T-helper 2 cell treated with Interferon-gamma antibody and Interleukin-4, amounts not matched to agents 5 μg/mL and 100 μg/mL, for 36 hours (primary cell): ENCODE data around the gene RBMS1.
"Not testable (repeated sequence)": the region's sequence is repeated elsewhere in the genome, so short reads cannot be mapped to it uniquely, and the experiment has no call there.

ENCODE experiments used
- DNase-seq: peaks from one replicate; pipeline ENCODE4 v3.0.0; 2021; ENCODE audit warnings: low spot score
- H3K27ac Mint-ChIP-seq: one replicate; pipeline ENCODE4 v1.8.0; 2021; ENCODE audit warnings: mild to moderate bottlenecking, mixed read lengths
- H3K27me3 Mint-ChIP-seq: one replicate; pipeline ENCODE4 v1.8.0; 2021; ENCODE audit warnings: low read depth, mixed read lengths
- H3K36me3 Mint-ChIP-seq: one replicate; pipeline ENCODE4 v1.8.0; 2021; ENCODE audit warnings: low read depth, mixed read lengths
- H3K4me1 Mint-ChIP-seq: one replicate; pipeline ENCODE4 v1.8.0; 2021; ENCODE audit warnings: low read depth, mixed read lengths
- H3K4me3 Mint-ChIP-seq: one replicate; pipeline ENCODE4 v1.8.0; 2022; ENCODE audit warnings: mild to moderate bottlenecking, moderate library complexity, mixed read lengths
- H3K9me3 Mint-ChIP-seq: one replicate; pipeline ENCODE4 v1.8.0; 2021; ENCODE audit warnings: mixed read lengths

The RBMS1 gene

DNA sequence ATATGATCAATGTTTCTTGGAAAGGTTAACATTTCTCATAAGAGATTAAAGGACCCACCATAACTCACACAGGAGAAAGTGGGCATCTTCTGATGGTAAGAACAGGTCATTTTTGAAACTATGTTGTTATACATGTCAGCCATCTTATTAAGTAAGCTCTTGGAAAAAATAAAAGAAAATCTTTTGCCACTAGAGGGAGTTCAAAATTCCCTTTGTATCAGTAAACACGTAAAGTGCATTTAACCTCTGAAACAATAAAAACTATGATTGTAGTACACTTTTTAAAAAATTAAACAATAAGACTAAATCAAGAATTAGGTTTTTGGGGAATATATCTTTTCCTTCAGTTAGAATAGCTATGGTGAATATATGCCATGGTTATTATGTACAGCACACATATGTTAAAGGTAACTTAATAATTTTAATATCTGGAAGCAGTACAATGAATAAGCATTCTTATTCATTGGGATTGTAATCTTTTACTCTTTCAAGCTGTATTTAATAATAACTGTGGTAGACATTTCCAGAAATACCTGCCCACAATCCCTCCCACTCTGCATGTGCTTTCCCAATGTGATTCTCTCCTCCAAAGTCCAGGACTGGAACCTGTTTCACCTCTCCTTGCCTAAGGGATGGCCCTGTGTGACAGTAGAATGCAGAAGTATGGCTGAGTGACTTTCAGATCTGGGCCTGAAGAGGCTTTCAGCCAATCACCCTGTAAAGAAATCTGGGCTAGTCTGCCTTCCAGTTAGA lies 64.2 kb downstream of the RBMS1 start:
- H3K4me3 Mint-ChIP-seq, result no peak overlapping the region
- no peak overlapping the region for H3K27ac Mint-ChIP-seq
- DNase-seq, result no peak
- peaks cover 29% of the 10 kb centered on the region for H3K36me3 Mint-ChIP-seq
- peaks cover 12% of the 10 kb centered on the region for H3K9me3 Mint-ChIP-seq
- H3K4me1 Mint-ChIP-seq, result peaks cover 53% of the 10 kb centered on the region
- no peaks in the 10 kb centered on the region for H3K27me3 Mint-ChIP-seq

DNA sequence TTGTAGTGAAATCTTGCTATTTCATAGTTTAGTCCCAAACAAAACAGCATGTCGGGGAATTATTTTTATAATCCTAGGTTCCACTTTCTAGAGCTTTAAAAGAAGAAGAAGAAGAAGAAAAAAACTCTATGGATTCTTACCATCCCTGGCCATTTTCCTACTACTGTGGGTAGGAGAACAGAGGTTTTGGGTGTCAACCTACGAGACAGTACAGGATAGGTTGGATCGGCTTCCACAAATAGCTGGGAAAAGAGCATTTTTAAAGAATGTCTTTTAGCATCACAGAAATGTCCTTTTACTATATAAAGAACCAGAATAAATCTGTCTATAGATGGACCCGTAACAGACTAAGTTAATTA lies 65.2 kb downstream of the RBMS1 start:
- H3K27me3 Mint-ChIP-seq, result no peaks in the 10 kb centered on the region
- H3K4me3 Mint-ChIP-seq, result peak overlapping the region; percentile 81
- DNase-seq, result no peak

DNA sequence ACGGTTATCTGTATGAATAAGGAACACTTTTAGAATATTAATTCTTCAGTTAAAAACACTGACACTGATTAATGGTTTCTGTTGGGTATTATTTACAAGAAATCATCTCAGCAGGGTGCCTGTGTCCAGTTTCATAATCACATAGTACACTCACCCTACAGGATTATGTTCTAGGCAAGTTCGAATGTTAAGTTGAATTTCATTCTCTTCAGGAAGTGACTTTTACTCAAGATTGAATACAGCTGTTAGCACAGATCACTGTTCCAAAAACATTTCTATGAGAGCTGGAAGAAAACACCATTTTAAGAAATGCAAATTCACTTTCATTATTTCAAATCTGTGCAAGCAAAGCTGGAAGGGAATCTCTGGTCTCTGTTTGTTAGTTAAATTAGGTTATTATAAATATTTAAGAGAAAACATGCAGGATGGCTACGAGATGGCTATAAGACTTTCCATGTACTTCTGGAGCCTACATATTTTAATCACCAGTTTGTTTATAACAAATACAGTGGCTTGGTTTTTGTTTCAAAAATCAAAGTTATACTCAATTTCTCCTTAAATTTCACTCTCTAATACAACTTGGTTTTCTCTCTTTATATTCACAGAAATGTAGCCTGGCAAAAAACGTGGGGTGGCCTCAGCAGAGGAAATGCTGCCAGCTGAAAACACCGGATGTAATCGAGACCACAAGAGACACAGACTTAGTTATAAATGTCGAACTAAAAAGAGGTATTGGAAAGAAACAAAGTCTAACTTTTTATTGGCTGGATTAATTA lies 65.8 kb downstream of the RBMS1 start:
- Mint-ChIP-seq H3K9me3 (peaks cover 16% of the 10 kb centered on the region), H3K4me1 (peaks cover 52% of the 10 kb centered on the region), H3K36me3 (peaks cover 36% of the 10 kb centered on the region), H3K27ac (peak overlapping the region; percentile 75), H3K27me3 (no peaks in the 10 kb centered on the region), H3K4me3 (peak overlapping the region; percentile 81)
- no peak for DNase-seq

More for the DNA sequence above, 65.2 kb downstream of the RBMS1 start:
- H3K4me1 Mint-ChIP-seq, result peaks cover 51% of the 10 kb centered on the region
- H3K9me3 Mint-ChIP-seq, result peaks cover 15% of the 10 kb centered on the region
- H3K27ac Mint-ChIP-seq, result peak overlapping the region; percentile 75
- peaks cover 32% of the 10 kb centered on the region for H3K36me3 Mint-ChIP-seq

DNA sequence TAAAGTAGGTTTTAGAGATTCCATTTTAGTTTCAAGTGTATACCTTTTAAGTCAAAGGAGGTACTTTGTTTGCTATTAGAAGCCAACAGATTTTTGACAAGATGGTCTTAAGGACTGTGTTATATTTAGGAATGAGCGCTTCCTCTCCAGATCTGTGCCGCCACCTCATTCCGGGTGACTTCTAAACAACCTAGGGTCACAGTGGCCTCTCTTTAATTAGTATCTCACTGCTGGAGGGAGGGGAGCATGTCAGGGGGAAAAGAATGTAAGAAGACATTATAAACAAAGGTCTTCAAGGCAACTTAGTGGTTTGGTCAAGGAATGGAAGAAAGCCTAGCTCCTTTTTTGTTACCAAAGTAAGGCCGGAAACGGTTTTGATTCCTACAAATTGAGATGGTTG lies 67.0 kb downstream of the RBMS1 start:
- Mint-ChIP-seq H3K27ac (peak overlapping the region; percentile 34), H3K9me3 (peaks cover 16% of the 10 kb centered on the region), H3K27me3 (no peaks in the 10 kb centered on the region), H3K4me1 (peaks cover 56% of the 10 kb centered on the region), H3K4me3 (peak overlapping the region; percentile 41), H3K36me3 (peaks cover 40% of the 10 kb centered on the region)
- no peak for DNase-seq

DNA sequence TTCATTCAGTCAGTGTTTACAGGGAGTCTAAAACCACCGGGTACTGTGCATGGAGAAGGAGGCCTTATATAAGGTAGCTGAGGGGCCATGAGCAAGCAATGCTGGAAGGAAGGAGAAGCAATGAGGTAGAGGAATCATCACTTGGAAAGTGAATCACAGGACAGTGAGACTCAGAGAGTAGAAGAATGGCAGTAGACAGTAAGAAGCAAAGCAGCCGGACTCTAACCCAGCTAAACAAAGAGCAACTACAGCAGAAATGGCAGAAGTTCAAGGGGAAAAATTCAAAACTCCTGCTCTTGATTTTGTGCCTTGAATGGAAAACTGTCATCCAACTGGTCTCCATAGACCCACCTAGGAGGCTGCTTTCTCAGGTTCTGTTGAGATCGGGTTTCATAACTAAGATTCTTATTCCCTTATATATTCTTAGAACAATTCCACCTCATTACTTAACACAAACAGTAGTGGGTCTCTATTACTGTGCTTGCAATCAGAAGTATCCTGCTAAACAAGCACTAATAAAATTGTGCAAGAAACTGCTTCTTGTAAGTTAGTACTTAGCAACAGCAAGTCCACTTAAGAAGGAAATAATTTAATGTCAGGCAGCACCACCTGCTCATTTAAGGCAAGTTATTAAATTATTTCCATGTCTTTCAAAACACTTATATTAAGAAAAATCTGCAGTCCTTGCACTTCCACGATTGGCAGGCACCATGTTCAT lies 68.0 kb downstream of the RBMS1 start:
- Mint-ChIP-seq H3K27me3 (no peaks in the 10 kb centered on the region), H3K4me3 (no peak overlapping the region), H3K9me3 (peaks cover 13% of the 10 kb centered on the region), H3K27ac (no peak overlapping the region), H3K36me3 (peaks cover 38% of the 10 kb centered on the region), H3K4me1 (peaks cover 59% of the 10 kb centered on the region)
- no peak for DNase-seq

DNA sequence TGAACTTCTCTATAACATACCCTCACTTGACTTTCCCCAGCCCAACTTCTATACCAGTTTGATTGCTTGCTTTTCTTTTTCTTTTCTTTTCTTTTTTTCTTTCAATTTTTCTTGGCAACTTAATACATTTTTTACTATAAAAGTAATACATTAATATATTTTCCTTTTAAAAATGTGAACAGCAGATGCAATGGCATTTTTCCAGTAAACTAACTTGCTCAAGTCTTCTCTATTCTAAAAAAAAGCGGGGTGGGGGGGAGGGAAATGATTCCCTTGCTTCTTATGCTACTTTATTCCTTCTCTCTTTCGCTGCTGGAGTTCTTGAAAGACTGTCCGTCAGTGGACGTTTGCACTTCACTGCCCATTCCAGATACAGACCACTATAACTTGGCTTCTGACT lies 70.5 kb downstream of the RBMS1 start:
- no peak for DNase-seq
- Mint-ChIP-seq H3K9me3 (peaks cover 4% of the 10 kb centered on the region), H3K36me3 (peaks cover 34% of the 10 kb centered on the region), H3K4me3 (peak overlapping the region; percentile 40), H3K4me1 (peaks cover 64% of the 10 kb centered on the region), H3K27ac (no peak overlapping the region), H3K27me3 (no peaks in the 10 kb centered on the region)

DNA sequence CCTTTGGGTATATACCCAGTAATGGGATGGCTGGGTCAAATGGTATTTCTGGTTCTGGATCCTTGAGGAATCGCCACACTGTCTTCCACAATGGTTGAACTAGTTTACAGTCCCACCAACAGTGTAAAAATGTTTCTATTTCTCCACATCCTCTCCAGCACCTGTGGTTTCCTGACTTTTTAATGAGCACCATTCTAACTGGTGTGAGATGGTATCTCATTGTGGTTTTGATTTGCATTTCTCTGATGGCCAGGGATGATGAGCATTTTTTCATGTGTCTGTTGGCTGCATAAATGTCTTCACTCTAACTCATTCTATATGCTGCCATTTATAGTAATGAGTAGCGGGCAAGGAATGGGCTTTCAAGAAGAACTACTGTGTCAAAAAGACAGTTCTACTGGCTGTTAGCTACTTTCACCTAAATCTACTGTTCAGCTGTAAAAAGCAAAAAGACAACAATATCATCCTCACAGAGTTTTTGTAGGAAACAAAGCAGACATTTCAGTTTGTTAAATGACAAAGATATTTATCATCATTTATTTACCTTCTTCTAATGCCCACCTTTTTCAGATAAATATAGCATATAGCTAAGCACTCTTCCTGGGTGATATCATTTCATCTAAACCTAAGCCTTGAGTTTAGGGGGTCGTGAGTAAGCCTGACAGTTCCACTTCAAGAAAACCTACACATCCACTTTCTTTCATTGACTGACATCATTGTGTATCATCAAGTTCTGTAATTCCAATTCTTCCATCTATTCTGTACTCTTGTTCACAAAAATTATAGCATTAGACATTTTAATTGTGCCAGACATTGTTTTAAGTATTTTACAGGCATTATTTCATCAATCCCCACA lies 71.7 kb downstream of the RBMS1 start:
- Mint-ChIP-seq H3K27ac (peak overlapping the region; percentile 51), H3K36me3 (peaks cover 34% of the 10 kb centered on the region), H3K4me1 (peaks cover 67% of the 10 kb centered on the region), H3K4me3 (peak overlapping the region; percentile 50)
- DNase-seq, H3K27me3 Mint-ChIP-seq, H3K9me3 Mint-ChIP-seq: not testable (repeated sequence)

DNA sequence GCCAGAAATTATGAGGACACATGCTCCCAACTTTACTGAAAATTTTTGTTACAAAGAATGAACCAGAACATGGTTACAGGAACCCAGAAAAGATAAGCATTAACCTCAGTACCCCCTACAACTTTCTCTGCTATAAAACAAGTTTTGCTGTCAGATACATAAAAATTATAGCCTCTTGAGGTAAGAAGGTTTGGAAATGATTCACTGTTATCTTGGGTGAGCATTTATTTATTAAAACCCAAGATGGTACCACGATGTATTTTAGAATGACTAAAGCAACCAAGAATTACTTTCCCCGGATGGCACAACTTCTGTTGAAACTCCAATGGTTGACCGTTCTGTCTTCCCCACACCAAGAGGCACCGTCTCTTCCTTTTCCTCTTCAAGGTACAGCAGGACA lies 72.9 kb downstream of the RBMS1 start:
- Mint-ChIP-seq H3K27ac (no peak overlapping the region), H3K36me3 (peaks cover 30% of the 10 kb centered on the region), H3K9me3 (peaks cover 4% of the 10 kb centered on the region), H3K4me1 (peaks cover 66% of the 10 kb centered on the region), H3K4me3 (peak overlapping the region; percentile 13), H3K27me3 (no peaks in the 10 kb centered on the region)
- no peak for DNase-seq

DNA sequence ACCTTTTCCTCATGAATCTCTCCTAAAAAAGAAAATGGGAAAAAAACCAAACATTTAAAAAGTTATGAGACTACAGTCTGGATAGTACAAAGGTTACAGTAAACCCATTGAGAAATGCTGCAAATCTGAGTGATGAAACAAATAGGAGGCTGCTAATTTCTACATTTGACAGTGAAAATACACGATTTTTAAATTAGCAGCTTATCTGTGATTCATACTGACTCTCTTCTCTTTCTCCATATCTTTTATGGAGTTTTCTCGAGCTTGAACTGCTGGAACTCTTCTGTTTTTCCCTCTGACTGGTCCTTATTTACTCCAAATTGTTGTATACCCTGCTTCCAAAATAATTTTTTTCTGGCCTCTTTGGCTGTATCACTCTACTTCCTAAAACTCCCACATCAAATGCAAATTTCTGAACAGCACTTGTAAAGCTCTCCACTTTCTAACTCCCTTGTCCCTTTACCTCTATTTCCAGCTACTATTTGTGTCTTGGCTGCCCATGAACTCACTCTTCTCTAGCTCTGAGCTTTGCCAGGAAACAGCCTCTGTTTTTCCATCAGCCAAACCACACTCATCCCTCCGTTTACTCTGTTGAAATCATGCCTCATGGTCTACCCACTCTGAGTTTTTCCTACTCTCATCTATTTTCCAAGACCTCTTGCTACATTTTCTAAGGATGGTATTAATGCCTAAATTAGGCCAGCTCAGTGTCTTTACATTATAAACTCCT lies 73.7 kb downstream of the RBMS1 start:
- peaks cover 63% of the 10 kb centered on the region for H3K4me1 Mint-ChIP-seq
- H3K9me3 Mint-ChIP-seq, result peaks cover 4% of the 10 kb centered on the region
- H3K36me3 Mint-ChIP-seq, result peaks cover 27% of the 10 kb centered on the region
- H3K27ac Mint-ChIP-seq, result peak overlapping the region; percentile 2
- DNase-seq, result no peak
- H3K27me3 Mint-ChIP-seq, result no peaks in the 10 kb centered on the region
- peak overlapping the region; percentile 13 for H3K4me3 Mint-ChIP-seq

DNA sequence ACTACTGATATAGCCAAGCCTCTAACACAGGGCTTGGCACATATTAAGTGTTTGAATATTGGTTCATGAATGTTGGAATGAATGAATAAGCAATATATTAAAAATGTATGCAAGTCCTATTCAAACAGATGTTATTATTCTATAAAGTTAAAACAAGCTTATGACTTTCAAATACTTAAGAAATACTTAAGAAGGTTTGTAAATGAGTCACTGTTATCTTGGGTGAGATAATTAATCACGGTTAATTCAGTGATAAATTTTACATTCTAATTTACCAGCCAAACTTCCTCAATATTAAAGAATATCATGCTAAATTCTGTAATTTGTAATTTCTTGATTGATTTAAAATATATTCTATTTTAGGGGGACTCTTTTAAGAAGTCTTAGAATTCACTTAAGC lies 74.8 kb downstream of the RBMS1 start:
- Mint-ChIP-seq H3K27me3 (no peaks in the 10 kb centered on the region), H3K4me1 (peaks cover 65% of the 10 kb centered on the region), H3K9me3 (peaks cover 4% of the 10 kb centered on the region), H3K36me3 (peaks cover 27% of the 10 kb centered on the region), H3K27ac (no peak overlapping the region), H3K4me3 (peak overlapping the region; percentile 50)
- DNase-seq, result no peak

DNA sequence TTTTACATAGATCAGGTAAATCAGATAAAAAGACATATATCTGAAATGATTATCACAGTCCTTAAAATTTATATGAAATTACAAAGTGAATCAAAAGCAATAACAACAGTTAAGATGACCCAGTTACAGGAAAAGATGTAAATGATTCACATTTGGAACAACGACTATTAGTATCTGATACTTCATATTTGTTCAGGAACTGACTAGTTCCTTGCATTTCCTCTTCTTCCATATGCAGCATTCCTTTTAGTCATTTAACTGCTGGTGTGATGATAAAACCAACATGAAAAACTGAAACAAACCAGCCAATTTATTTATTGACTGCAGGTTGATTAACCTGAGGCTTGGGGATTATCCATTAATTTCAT lies 75.2 kb downstream of the RBMS1 start:
- H3K4me3 Mint-ChIP-seq, result peak overlapping the region; percentile 50
- no peaks in the 10 kb centered on the region for H3K27me3 Mint-ChIP-seq
- H3K36me3 Mint-ChIP-seq, result peaks cover 24% of the 10 kb centered on the region
- peaks cover 2% of the 10 kb centered on the region for H3K9me3 Mint-ChIP-seq
- H3K4me1 Mint-ChIP-seq, result peaks cover 63% of the 10 kb centered on the region
- peak overlapping the region; percentile 71 for H3K27ac Mint-ChIP-seq
- DNase-seq, result no peak

DNA sequence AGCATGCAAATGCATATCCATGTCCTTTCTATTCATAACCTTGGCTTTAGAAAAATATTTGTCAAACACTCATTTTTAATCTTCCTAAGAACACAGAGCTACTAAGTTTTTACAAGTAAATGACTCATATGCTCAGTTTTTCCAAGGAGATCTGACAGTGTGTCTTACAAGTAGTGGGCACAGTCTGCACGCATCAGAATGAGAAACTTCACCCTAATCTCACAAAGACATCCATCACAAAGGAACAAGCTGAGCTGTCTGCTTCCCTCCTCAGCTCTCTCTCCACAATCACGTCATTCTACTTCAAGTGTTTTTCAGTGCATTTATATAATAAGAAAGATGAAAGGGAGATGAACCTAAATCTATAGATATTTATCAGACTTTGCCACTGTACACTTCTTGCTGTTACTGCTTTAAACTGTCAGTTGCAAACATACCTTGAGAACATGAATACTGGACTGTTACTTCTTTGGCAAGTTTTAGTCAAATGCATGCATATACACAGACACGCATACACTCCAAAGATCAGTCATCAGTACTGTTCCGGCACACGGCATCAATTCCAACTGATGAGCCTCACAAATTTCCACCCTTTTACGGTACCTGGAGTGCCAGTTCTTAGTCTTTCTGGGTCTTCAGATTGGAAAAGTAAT lies 75.7 kb downstream of the RBMS1 start:
- peaks cover 63% of the 10 kb centered on the region for H3K4me1 Mint-ChIP-seq

More for the DNA sequence above, 75.7 kb downstream of the RBMS1 start:
- peak overlapping the region; percentile 50 for H3K4me3 Mint-ChIP-seq
- H3K36me3 Mint-ChIP-seq, result peaks cover 21% of the 10 kb centered on the region
- H3K27ac Mint-ChIP-seq, result peak overlapping the region; percentile 71
- no peaks in the 10 kb centered on the region for H3K27me3 Mint-ChIP-seq
- peak; percentile 56 for DNase-seq
- no peaks in the 10 kb centered on the region for H3K9me3 Mint-ChIP-seq
